Activated naive CD4-positive, alpha-beta T cell treated with anti-CD3 and anti-CD28 coated beads for 36 hours (primary cell): ENCODE data around the gene CENPP. TPM values are rescaled to one million over a fixed set of nuclear protein-coding genes. Genes with fewer than 3 reads are reported as not detected.

ENCODE experiments used
- CTCF ChIA-PET: fragments of 350-600 bp; sonication (Branson Sonifier 250); formaldehyde crosslinking; loops from one replicate; lab custom pipeline; 2021; ENCODE audit warnings: antibody characterized with exemption; lab: Charles Lee
- DNase-seq: peaks from one replicate; pipeline ENCODE4 v3.0.0-alpha.2; 2020
- H3K27ac Mint-ChIP-seq: one replicate; pipeline ENCODE4 v1.8.0; 2021; ENCODE audit warnings: mild to moderate bottlenecking, mixed read lengths
- H3K27me3 Mint-ChIP-seq: one replicate; pipeline ENCODE4 v1.8.0; 2021; ENCODE audit warnings: low read depth, mixed read lengths
- H3K36me3 Mint-ChIP-seq: one replicate; pipeline ENCODE4 v1.8.0; 2021; ENCODE audit warnings: low read depth, mixed read lengths
- H3K4me1 Mint-ChIP-seq: one replicate; pipeline ENCODE4 v1.8.0; 2021; ENCODE audit warnings: low read depth, mixed read lengths
- H3K4me3 Mint-ChIP-seq: one replicate; pipeline ENCODE4 v1.8.0; 2021; ENCODE audit warnings: mild to moderate bottlenecking, moderate library complexity, mixed read lengths
- H3K9me3 Mint-ChIP-seq: one replicate; pipeline ENCODE4 v1.8.0; 2021; ENCODE audit warnings: mixed read lengths
- intact Hi-C: fragments of 100-400 bp; cut with micrococcal nuclease; formaldehyde crosslinking; loops from one replicate; pipeline ENCODE4 v1.15.1; 2023
- total RNA-seq, 2 experiments: library from RNA; stranded (reverse); gene quantifications; one replicate each; pipeline ENCODE4 v1.2.3, GENCODE V29; 2021

CENPP gene
- total RNA-seq, 2 experiments from 2014 or later, result 24.9 to 26.5 TPM

- no peaks in the 10 kb centered on the region for H3K9me3 Mint-ChIP-seq
- intact Hi-C loops, result no loop called here
These were observed 313.4 kb downstream of the CENPP start for GRCh38 chr9:92639124-92639523.

GRCh38 chr9:92639791-92640271, 314.1 kb downstream of the CENPP start:
- H3K27me3 Mint-ChIP-seq, result no peaks in the 10 kb centered on the region
- H3K36me3 Mint-ChIP-seq, result peaks cover 9% of the 10 kb centered on the region
- DNase-seq, result no peak
- H3K4me3 Mint-ChIP-seq, result no peak overlapping the region
- intact Hi-C loops, result no loop called here
- H3K4me1 Mint-ChIP-seq, result no peaks in the 10 kb centered on the region
- H3K9me3 Mint-ChIP-seq, result no peaks in the 10 kb centered on the region
- no peak overlapping the region for H3K27ac Mint-ChIP-seq
- CTCF ChIA-PET, result no interaction called here

More at GRCh38 chr9:92639124-92639523, 313.4 kb downstream of the CENPP start:
- Mint-ChIP-seq H3K36me3 (peaks cover 11% of the 10 kb centered on the region), H3K4me1 (no peaks in the 10 kb centered on the region), H3K4me3 (no peak overlapping the region), H3K27ac (no peak overlapping the region), H3K27me3 (no peaks in the 10 kb centered on the region)
- CTCF ChIA-PET, result interaction anchor here (1.1 kb wide), 1 partner anchor 499 kb away, joined by 3 read pairs; no protein-coding TSS in a partner anchor
- DNase-seq, result no peak

GRCh38 chr9:92640398-92641091, 314.8 kb downstream of the CENPP start:
- peaks cover 4% of the 10 kb centered on the region for H3K9me3 Mint-ChIP-seq
- intact Hi-C loops, result no loop called here
- no peaks in the 10 kb centered on the region for H3K27me3 Mint-ChIP-seq
- CTCF ChIA-PET, result no interaction called here
- H3K36me3 Mint-ChIP-seq, result peaks cover 12% of the 10 kb centered on the region
- no peak overlapping the region for H3K27ac Mint-ChIP-seq
- H3K4me1 Mint-ChIP-seq, result no peaks in the 10 kb centered on the region
- DNase-seq, result no peak
- no peak overlapping the region for H3K4me3 Mint-ChIP-seq

GRCh38 chr9:92641092-92641809, 315.5 kb downstream of the CENPP start:
- no peak for DNase-seq
- Mint-ChIP-seq H3K27me3 (no peaks in the 10 kb centered on the region), H3K27ac (no peak overlapping the region), H3K36me3 (peaks cover 19% of the 10 kb centered on the region), H3K4me3 (no peak overlapping the region), H3K9me3 (peaks cover 11% of the 10 kb centered on the region), H3K4me1 (no peaks in the 10 kb centered on the region)
- CTCF ChIA-PET, result no interaction called here
- intact Hi-C loops, result no loop called here

GRCh38 chr9:92642041-92642451, 316.3 kb downstream of the CENPP start:
- Mint-ChIP-seq H3K27ac (no peak overlapping the region), H3K4me3 (no peak overlapping the region), H3K27me3 (no peaks in the 10 kb centered on the region), H3K36me3 (peaks cover 24% of the 10 kb centered on the region), H3K9me3 (peaks cover 13% of the 10 kb centered on the region), H3K4me1 (peaks cover 3% of the 10 kb centered on the region)
- DNase-seq, result no peak
- intact Hi-C loops, result no loop called here
- CTCF ChIA-PET, result no interaction called here

GRCh38 chr9:92642564-92642963, 316.8 kb downstream of the CENPP start:
- H3K27ac Mint-ChIP-seq, result no peak overlapping the region
- H3K36me3 Mint-ChIP-seq, result peaks cover 30% of the 10 kb centered on the region
- H3K27me3 Mint-ChIP-seq, result no peaks in the 10 kb centered on the region
- intact Hi-C loops, result no loop called here
- no peak for DNase-seq
- peaks cover 4% of the 10 kb centered on the region for H3K4me1 Mint-ChIP-seq
- CTCF ChIA-PET, result no interaction called here
- H3K4me3 Mint-ChIP-seq, result no peak overlapping the region
- peaks cover 13% of the 10 kb centered on the region for H3K9me3 Mint-ChIP-seq

- Mint-ChIP-seq H3K27me3 (no peaks in the 10 kb centered on the region), H3K9me3 (peaks cover 13% of the 10 kb centered on the region), H3K4me3 (no peak overlapping the region), H3K4me1 (peaks cover 4% of the 10 kb centered on the region), H3K27ac (no peak overlapping the region), H3K36me3 (peaks cover 46% of the 10 kb centered on the region)
- no peak for DNase-seq
- CTCF ChIA-PET, result no interaction called here
- intact Hi-C loops, result no loop called here
These were observed 318.5 kb downstream of the CENPP start for GRCh38 chr9:92644278-92644677.

- CTCF ChIA-PET, result no interaction called here
- Mint-ChIP-seq H3K27ac (no peak overlapping the region), H3K36me3 (peaks cover 47% of the 10 kb centered on the region), H3K4me1 (peaks cover 4% of the 10 kb centered on the region), H3K27me3 (no peaks in the 10 kb centered on the region), H3K9me3 (peaks cover 13% of the 10 kb centered on the region), H3K4me3 (no peak overlapping the region)
- DNase-seq, result no peak
- intact Hi-C loops, result no loop called here
These were observed 319.3 kb downstream of the CENPP start for GRCh38 chr9:92645041-92645440.

- H3K4me1 Mint-ChIP-seq, result peaks cover 4% of the 10 kb centered on the region
- no peak for DNase-seq
- intact Hi-C loops, result no loop called here
- no peak overlapping the region for H3K4me3 Mint-ChIP-seq
- H3K9me3 Mint-ChIP-seq, result peaks cover 13% of the 10 kb centered on the region
- CTCF ChIA-PET, result no interaction called here
- H3K36me3 Mint-ChIP-seq, result peaks cover 54% of the 10 kb centered on the region
- no peak overlapping the region for H3K27ac Mint-ChIP-seq
- no peaks in the 10 kb centered on the region for H3K27me3 Mint-ChIP-seq
These were observed 322.1 kb downstream of the CENPP start for GRCh38 chr9:92647671-92648473.

- Mint-ChIP-seq H3K27me3 (no peaks in the 10 kb centered on the region), H3K27ac (no peak overlapping the region), H3K4me3 (no peak overlapping the region), H3K9me3 (peaks cover 13% of the 10 kb centered on the region), H3K36me3 (peaks cover 55% of the 10 kb centered on the region), H3K4me1 (peaks cover 4% of the 10 kb centered on the region)
- CTCF ChIA-PET, result no interaction called here
- no peak for DNase-seq
- intact Hi-C loops, result no loop called here
These were observed 322.8 kb downstream of the CENPP start for GRCh38 chr9:92648474-92648971.

- no peak for DNase-seq
- H3K27ac Mint-ChIP-seq, result no peak overlapping the region
- no peaks in the 10 kb centered on the region for H3K27me3 Mint-ChIP-seq
- intact Hi-C loops, result no loop called here
- no peak overlapping the region for H3K4me3 Mint-ChIP-seq
- peaks cover 56% of the 10 kb centered on the region for H3K36me3 Mint-ChIP-seq
- H3K4me1 Mint-ChIP-seq, result peaks cover 4% of the 10 kb centered on the region
- CTCF ChIA-PET, result no interaction called here
- peaks cover 13% of the 10 kb centered on the region for H3K9me3 Mint-ChIP-seq
These were observed 323.3 kb downstream of the CENPP start for GRCh38 chr9:92649007-92649406.

GRCh38 chr9:92650296-92650695, 324.5 kb downstream of the CENPP start:
- CTCF ChIA-PET, result interaction anchor here (0.7 kb wide), 1 partner anchor 9 kb away, joined by 3 read pairs; no protein-coding TSS in a partner anchor
- Mint-ChIP-seq H3K27ac (no peak overlapping the region), H3K36me3 (peaks cover 51% of the 10 kb centered on the region), H3K4me1 (peaks cover 4% of the 10 kb centered on the region), H3K27me3 (no peaks in the 10 kb centered on the region), H3K9me3 (peaks cover 11% of the 10 kb centered on the region), H3K4me3 (no peak overlapping the region)
- no peak for DNase-seq
- intact Hi-C loops, result no loop called here
